ENCODE results near the gene FRMPD4.

FRMPD4 gene

GRCh38 chrX:12579311-12579710 is 441.0 kb downstream of the FRMPD4 start:
- no peak overlapping the region for H3K27ac Mint-ChIP-seq
- H3K36me3 Mint-ChIP-seq (ENCODE audit: low read depth) = no peaks in the 10 kb centered on the region
- H3K4me3 Mint-ChIP-seq = no peak overlapping the region
- no peaks in the 10 kb centered on the region for H3K4me1 Mint-ChIP-seq
- TF ChIP-seq CTCF (IDR thresholded peaks at IDR 0.05; ENCODE audit: unreplicated experiment in 3 of 3) = no peak
- no peaks in the 10 kb centered on the region for H3K27me3 Mint-ChIP-seq (ENCODE audit: low read depth)
- H3K9me3 Mint-ChIP-seq = peaks cover 5% of the 10 kb centered on the region

GRCh38 chrX:12580548-12580947 is 442.3 kb downstream of the FRMPD4 start:
- H3K4me1 Mint-ChIP-seq = no peaks in the 10 kb centered on the region
- no peaks in the 10 kb centered on the region for H3K27me3 Mint-ChIP-seq (ENCODE audit: low read depth)
- no peaks in the 10 kb centered on the region for H3K36me3 Mint-ChIP-seq (ENCODE audit: low read depth)
- TF ChIP-seq CTCF (IDR thresholded peaks at IDR 0.05; ENCODE audit: unreplicated experiment in 3 of 3) = no peak
- no peak overlapping the region for H3K27ac Mint-ChIP-seq
- H3K4me3 Mint-ChIP-seq = no peak overlapping the region
- H3K9me3 Mint-ChIP-seq = peaks cover 3% of the 10 kb centered on the region

GRCh38 chrX:12581546-12581945 is 443.3 kb downstream of the FRMPD4 start:
- no peaks in the 10 kb centered on the region for H3K4me1 Mint-ChIP-seq
- H3K9me3 Mint-ChIP-seq = peaks cover 3% of the 10 kb centered on the region
- no peaks in the 10 kb centered on the region for H3K27me3 Mint-ChIP-seq (ENCODE audit: low read depth)
- no peak overlapping the region for H3K4me3 Mint-ChIP-seq
- TF ChIP-seq CTCF (IDR thresholded peaks at IDR 0.05; ENCODE audit: unreplicated experiment in 3 of 3) = no peak
- no peak overlapping the region for H3K27ac Mint-ChIP-seq
- no peaks in the 10 kb centered on the region for H3K36me3 Mint-ChIP-seq (ENCODE audit: low read depth)

GRCh38 chrX:12582649-12583048 is 444.4 kb downstream of the FRMPD4 start:
- Mint-ChIP-seq H3K27ac (no peak overlapping the region), H3K27me3 (ENCODE audit: low read depth) (no peaks in the 10 kb centered on the region), H3K36me3 (ENCODE audit: low read depth) (no peaks in the 10 kb centered on the region), H3K4me1 (no peaks in the 10 kb centered on the region), H3K4me3 (no peak overlapping the region), H3K9me3 (peaks cover 3% of the 10 kb centered on the region)
- no peak for TF ChIP-seq CTCF (IDR thresholded peaks at IDR 0.05; ENCODE audit: unreplicated experiment in 3 of 3)

- no peak overlapping the region for H3K4me3 Mint-ChIP-seq
- peaks cover 3% of the 10 kb centered on the region for H3K9me3 Mint-ChIP-seq
- no peak for TF ChIP-seq CTCF (IDR thresholded peaks at IDR 0.05; ENCODE audit: unreplicated experiment in 3 of 3)
- no peaks in the 10 kb centered on the region for H3K4me1 Mint-ChIP-seq
- H3K27me3 Mint-ChIP-seq (ENCODE audit: low read depth) = no peaks in the 10 kb centered on the region
- H3K27ac Mint-ChIP-seq = no peak overlapping the region
- H3K36me3 Mint-ChIP-seq (ENCODE audit: low read depth) = no peaks in the 10 kb centered on the region
Measured at GRCh38 chrX:12583543-12583942, 445.3 kb downstream of the FRMPD4 start.

- no peak for TF ChIP-seq CTCF (IDR thresholded peaks at IDR 0.05; ENCODE audit: unreplicated experiment in 3 of 3)
- Mint-ChIP-seq H3K36me3 (ENCODE audit: low read depth) (no peaks in the 10 kb centered on the region), H3K27me3 (ENCODE audit: low read depth) (no peaks in the 10 kb centered on the region), H3K4me1 (no peaks in the 10 kb centered on the region), H3K4me3 (no peak overlapping the region), H3K27ac (no peak overlapping the region), H3K9me3 (peaks cover 6% of the 10 kb centered on the region)
Measured at GRCh38 chrX:12595720-12596119, 457.4 kb downstream of the FRMPD4 start.
